Pericardium fibroblast (primary cell): ENCODE data around the gene VASH2. TPM values are rescaled to one million over a fixed set of nuclear protein-coding genes. Genes with fewer than 3 reads are reported as not detected.

ENCODE experiments used
- total RNA-seq: library from RNA; depleted of rRNA; stranded (reverse); fragments of >200 nt; gene quantifications from 2 replicates; pipeline ENCODE4 v1.2.3, GENCODE V29; 2015

Gene VASH2
- total RNA-seq, result 0.47 and 5.0 TPM in 2 replicates

DNA sequence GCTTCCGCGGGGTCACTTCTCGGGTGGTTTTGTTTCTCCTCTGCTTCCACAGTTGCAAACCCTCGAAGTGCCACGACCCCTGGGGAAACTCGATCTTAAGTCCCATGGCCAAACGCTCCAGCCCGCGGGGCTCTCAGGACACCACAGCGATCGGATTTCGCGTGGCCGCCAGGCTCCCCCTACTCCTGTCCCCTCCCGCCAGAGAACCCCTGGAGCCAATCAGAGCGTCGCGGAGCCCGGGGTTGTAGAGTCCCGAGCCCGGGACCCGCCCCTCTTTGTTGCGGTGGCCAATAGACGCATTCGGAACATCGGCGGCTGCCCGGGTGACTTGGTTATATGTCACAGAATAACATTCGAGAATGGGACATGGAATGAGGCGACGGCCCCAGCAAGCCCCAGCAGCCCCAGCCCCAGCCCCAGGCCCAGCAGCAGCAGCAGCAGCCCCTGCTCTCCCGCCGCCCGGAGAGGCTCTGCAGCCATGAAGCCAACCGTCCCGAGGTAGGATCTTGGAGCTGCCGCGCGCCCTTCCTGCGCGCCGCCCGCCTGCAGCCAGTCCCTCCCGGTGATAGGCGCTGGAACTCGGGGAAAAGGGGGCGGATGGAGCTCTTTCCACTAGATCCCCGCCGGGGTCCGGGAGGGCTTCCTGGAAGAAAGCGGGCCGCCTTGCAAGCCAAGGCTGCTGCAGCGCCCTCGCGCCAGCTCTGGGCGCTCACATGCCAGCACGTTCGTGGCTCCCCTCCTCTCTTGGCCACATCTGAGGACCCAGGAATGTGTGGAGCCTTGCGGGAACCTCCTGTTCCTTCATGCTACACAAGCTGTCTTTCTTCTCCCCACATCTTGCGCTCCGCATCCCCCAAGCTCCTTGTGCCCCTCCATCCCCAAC lies at the start of gene VASH2:
TSS of gene VASH2 (plus strand) at position 299 of the 883 bp plus-strand sequence. CDS start 1,002 bp downstream, outside the sequence.

DNA sequence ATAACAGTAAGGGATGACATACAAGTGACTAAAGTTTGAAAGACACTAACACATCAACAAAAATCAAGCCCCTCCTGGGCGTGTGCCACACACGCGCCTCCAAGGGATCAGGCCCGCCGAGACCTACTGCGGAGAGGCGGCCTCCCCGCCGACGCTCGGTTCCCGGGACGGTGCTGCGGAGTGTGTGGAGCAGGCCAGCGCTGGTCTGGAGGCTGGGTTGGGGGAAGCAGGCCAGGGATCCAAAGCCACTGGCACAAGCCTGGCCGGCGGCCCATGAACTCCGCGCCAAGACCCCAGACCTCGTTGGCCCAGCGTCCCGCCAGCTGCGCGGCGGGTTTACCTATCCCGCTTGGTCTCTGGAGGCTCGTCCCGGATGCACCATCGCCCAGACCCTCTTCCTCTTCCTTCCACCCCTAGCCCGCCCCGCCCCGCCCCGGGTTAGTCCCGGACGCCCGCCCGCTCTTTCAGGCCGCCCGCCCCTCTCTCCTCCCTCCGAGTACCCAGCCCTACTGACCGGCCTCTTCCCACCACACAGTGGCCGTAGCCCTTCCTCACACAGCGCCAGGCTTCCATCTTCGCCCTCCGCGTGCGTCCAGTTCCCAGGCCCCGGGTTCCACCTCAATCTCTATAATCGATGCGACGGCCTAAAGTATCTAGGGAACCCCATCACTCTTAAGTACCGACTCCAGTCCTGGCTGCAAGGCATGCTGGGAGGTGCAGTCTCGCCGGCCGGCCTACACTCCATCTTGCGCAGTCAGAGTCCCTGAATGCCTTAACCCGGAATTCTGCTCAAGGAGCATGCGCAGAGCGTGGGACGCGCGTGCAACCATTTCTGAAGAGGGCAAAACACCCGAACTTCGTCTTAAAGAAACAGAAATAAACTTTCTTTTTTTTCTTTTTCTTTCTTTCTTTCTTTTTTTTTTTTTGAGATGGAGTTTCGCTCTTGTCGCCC lies 65.0 kb downstream of the VASH2 start, which contains the start of gene ANGEL2:
TSS of gene ANGEL2 (minus strand) at position 769 of the 952 bp plus-strand sequence. CDS start at position 573, 196 bp downstream.

Other genes with a start within 250 kb of the VASH2 start
- gene NSL1, start 158.8 kb upstream of the VASH2 start, total RNA-seq, result 22.4 and 22.7 TPM in 2 replicates
- gene TATDN3, start 158.6 kb upstream of the VASH2 start, total RNA-seq, result 9.9 and 11.9 TPM in 2 replicates
- not detected in 2 replicates for gene SPATA45, start 102.9 kb upstream of the VASH2 start, total RNA-seq
- gene FLVCR1, start 92.3 kb upstream of the VASH2 start, total RNA-seq, result 1.8 and 3.8 TPM in 2 replicates
- 18.1 and 29.1 TPM in 2 replicates for gene ANGEL2, start 65.3 kb downstream of the VASH2 start, total RNA-seq
- 10.7 and 19.6 TPM in 2 replicates for gene RPS6KC1, start 100.7 kb downstream of the VASH2 start, total RNA-seq